WTC11 (cell line): Measurements from ENCODE around the gene CLN3. TPM values are rescaled to one million over a fixed set of nuclear protein-coding genes. Genes with fewer than 3 reads are reported as not detected.

ENCODE experiments used
- ATAC-seq: fragments of 200-7000 bp; cut with Tn5 transposase; 2 replicates; pipeline ENCODE4 v1.10.0; 2021; ENCODE audit warnings: mild to moderate bottlenecking, moderate library complexity
- CTCF ChIA-PET: fragments of 300-600 bp; sonication (Branson Sonifier 250); formaldehyde crosslinking; loops from one replicate; lab custom pipeline; 2021; ENCODE audit warnings: antibody characterized with exemption; lab: Charles Lee
- POLR2A ChIA-PET: fragments of 350-600 bp; sonication (Branson Sonifier 250); formaldehyde crosslinking; loops from one replicate; lab custom pipeline; 2021; ENCODE audit warnings: antibody characterized with exemption; lab: Charles Lee
- DNase-seq: peaks from one replicate; pipeline ENCODE4 v3.0.0; 2021; ENCODE audit warnings: low spot score
- H3K27ac Mint-ChIP-seq: 2 replicates; pipeline ENCODE4 v1.8.0; 2021; ENCODE audit warnings: mixed read lengths
- H3K27me3 Mint-ChIP-seq: 2 replicates; pipeline ENCODE4 v1.8.0; 2021; ENCODE audit warnings: low read depth, mild to moderate bottlenecking, moderate library complexity, mixed read lengths
- H3K36me3 Mint-ChIP-seq: 2 replicates; pipeline ENCODE4 v1.8.0; 2021; ENCODE audit warnings: mixed read lengths
- H3K4me1 Mint-ChIP-seq: 2 replicates; pipeline ENCODE4 v1.8.0; 2022; ENCODE audit warnings: mixed read lengths
- H3K4me3 Mint-ChIP-seq: 2 replicates; pipeline ENCODE4 v1.8.0; 2021; ENCODE audit warnings: mild to moderate bottlenecking, moderate library complexity, mixed read lengths
- H3K9me3 Mint-ChIP-seq: 2 replicates; pipeline ENCODE4 v1.8.0; 2021; ENCODE audit warnings: mixed read lengths
- AFF4 ChIP-seq: sonication (generic); formaldehyde crosslinking; IDR thresholded peaks from 2 replicates; pipeline ENCODE4 v1.8.1; 2023; ENCODE audit warnings: mild to moderate bottlenecking, missing genetic modification reagents, borderline replicate concordance
- ELF4 ChIP-seq: sonication (generic); formaldehyde crosslinking; IDR thresholded peaks from 2 replicates; pipeline ENCODE4 v1.8.1; 2022; ENCODE audit warnings: low read depth, mild to moderate bottlenecking, moderate library complexity, missing genetic modification reagents
- FOXJ3 ChIP-seq: sonication (generic); formaldehyde crosslinking; IDR thresholded peaks from 2 replicates; pipeline ENCODE4 v1.9.0; 2021; ENCODE audit warnings: missing genetic modification reagents, mild to moderate bottlenecking, borderline replicate concordance
- FOXK1 ChIP-seq: sonication (generic); formaldehyde crosslinking; IDR thresholded peaks from 2 replicates; pipeline ENCODE4 v1.8.0; 2022; ENCODE audit warnings: mild to moderate bottlenecking, moderate library complexity, missing genetic modification reagents
- FOXP1 ChIP-seq: sonication (generic); formaldehyde crosslinking; IDR thresholded peaks from 2 replicates; pipeline ENCODE4 v1.8.0; 2022; ENCODE audit warnings: missing genetic modification reagents, mild to moderate bottlenecking, moderate library complexity, borderline replicate concordance
- MLX ChIP-seq: sonication (generic); formaldehyde crosslinking; IDR thresholded peaks from 2 replicates; pipeline ENCODE4 v1.8.1; 2023; ENCODE audit warnings: mild to moderate bottlenecking, missing genetic modification reagents, moderate library complexity
- NR3C1 ChIP-seq: sonication (generic); formaldehyde crosslinking; conservative IDR thresholded peaks from 2 replicates; pipeline ENCODE4 v1.8.1; 2023; ENCODE audit warnings: low read depth, mild to moderate bottlenecking, missing genetic modification reagents
- ZMAT4 ChIP-seq: fragments of 250-450 bp; sonication (Bioruptor Pico); IDR thresholded peaks from 2 replicates; pipeline ENCODE4 v1.9.0; 2021; ENCODE audit warnings: mild to moderate bottlenecking
- ZNF219 ChIP-seq: sonication (generic); formaldehyde crosslinking; IDR thresholded peaks from 2 replicates; pipeline ENCODE4 v1.8.0; 2023; ENCODE audit warnings: missing genetic modification reagents, mild to moderate bottlenecking, borderline replicate concordance
- ZNF263 ChIP-seq: sonication (generic); formaldehyde crosslinking; IDR thresholded peaks from 2 replicates; pipeline ENCODE4 v1.8.1; 2022; ENCODE audit warnings: low read depth, mild to moderate bottlenecking, moderate library complexity, missing genetic modification reagents
- ZNF396 ChIP-seq: fragments of 250-450 bp; sonication (Bioruptor Pico); IDR thresholded peaks from 2 replicates; pipeline ENCODE4 v1.8.0; 2021; ENCODE audit warnings: mild to moderate bottlenecking, moderate library complexity, borderline replicate concordance
- total RNA-seq: library from RNA; stranded (reverse); gene quantifications from 3 replicates; pipeline ENCODE4 v1.2.3, GENCODE V29; 2021
- TF ChIP-seq, protein P1 (sequence below): sonication (generic); formaldehyde crosslinking; IDR thresholded peaks from 2 replicates; pipeline ENCODE4 v1.8.1; 2022; ENCODE audit warnings: low read depth, mild to moderate bottlenecking, moderate library complexity, missing genetic modification reagents, borderline replicate concordance
- TF ChIP-seq, protein P2 (sequence below): sonication (generic); formaldehyde crosslinking; IDR thresholded peaks from 2 replicates; pipeline ENCODE4 v1.8.0; 2022; ENCODE audit warnings: mild to moderate bottlenecking, missing genetic modification reagents
- TF ChIP-seq, protein P3 (sequence below): sonication (generic); formaldehyde crosslinking; conservative IDR thresholded peaks from 2 replicates; pipeline ENCODE4 v1.8.1; 2023; ENCODE audit warnings: mild to moderate bottlenecking, low read depth, missing genetic modification reagents, moderate library complexity
- TF ChIP-seq, protein P4 (sequence below): sonication (generic); formaldehyde crosslinking; IDR thresholded peaks from 2 replicates; pipeline ENCODE4 v1.8.1; 2023; ENCODE audit warnings: mild to moderate bottlenecking, missing genetic modification reagents

The CLN3 gene
- total RNA-seq, 1 experiment from 2014 or later, result 23.9 TPM

- TF ChIP-seq, protein P1, sequence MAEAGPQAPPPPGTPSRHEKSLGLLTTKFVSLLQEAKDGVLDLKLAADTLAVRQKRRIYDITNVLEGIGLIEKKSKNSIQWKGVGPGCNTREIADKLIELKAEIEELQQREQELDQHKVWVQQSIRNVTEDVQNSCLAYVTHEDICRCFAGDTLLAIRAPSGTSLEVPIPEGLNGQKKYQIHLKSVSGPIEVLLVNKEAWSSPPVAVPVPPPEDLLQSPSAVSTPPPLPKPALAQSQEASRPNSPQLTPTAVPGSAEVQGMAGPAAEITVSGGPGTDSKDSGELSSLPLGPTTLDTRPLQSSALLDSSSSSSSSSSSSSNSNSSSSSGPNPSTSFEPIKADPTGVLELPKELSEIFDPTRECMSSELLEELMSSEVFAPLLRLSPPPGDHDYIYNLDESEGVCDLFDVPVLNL (CRISPR knock-in tag), result no peak
- TF ChIP-seq, all 79 proteins: peak for 0
Measured at GRCh38 chr16:28532940-28533647, 41.2 kb upstream of the CLN3 start (continued).

- TF ChIP-seq AFF4 (no peak), ZMAT4 (no peak), ZNF396 (no peak), MLX (CRISPR knock-in tag) (no peak), NR3C1 (no peak), FOXJ3 (CRISPR knock-in tag) (no peak), FOXK1 (no peak), FOXP1 (no peak), ZNF219 (CRISPR knock-in tag) (no peak), ELF4 (CRISPR knock-in tag) (no peak), ZNF263 (CRISPR knock-in tag) (no peak)
- TF ChIP-seq, protein P2, sequence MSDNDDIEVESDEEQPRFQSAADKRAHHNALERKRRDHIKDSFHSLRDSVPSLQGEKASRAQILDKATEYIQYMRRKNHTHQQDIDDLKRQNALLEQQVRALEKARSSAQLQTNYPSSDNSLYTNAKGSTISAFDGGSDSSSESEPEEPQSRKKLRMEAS, result no peak
- TF ChIP-seq, protein P3, sequence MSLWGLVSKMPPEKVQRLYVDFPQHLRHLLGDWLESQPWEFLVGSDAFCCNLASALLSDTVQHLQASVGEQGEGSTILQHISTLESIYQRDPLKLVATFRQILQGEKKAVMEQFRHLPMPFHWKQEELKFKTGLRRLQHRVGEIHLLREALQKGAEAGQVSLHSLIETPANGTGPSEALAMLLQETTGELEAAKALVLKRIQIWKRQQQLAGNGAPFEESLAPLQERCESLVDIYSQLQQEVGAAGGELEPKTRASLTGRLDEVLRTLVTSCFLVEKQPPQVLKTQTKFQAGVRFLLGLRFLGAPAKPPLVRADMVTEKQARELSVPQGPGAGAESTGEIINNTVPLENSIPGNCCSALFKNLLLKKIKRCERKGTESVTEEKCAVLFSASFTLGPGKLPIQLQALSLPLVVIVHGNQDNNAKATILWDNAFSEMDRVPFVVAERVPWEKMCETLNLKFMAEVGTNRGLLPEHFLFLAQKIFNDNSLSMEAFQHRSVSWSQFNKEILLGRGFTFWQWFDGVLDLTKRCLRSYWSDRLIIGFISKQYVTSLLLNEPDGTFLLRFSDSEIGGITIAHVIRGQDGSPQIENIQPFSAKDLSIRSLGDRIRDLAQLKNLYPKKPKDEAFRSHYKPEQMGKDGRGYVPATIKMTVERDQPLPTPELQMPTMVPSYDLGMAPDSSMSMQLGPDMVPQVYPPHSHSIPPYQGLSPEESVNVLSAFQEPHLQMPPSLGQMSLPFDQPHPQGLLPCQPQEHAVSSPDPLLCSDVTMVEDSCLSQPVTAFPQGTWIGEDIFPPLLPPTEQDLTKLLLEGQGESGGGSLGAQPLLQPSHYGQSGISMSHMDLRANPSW (CRISPR knock-in tag), result no peak
- TF ChIP-seq, protein P4, sequence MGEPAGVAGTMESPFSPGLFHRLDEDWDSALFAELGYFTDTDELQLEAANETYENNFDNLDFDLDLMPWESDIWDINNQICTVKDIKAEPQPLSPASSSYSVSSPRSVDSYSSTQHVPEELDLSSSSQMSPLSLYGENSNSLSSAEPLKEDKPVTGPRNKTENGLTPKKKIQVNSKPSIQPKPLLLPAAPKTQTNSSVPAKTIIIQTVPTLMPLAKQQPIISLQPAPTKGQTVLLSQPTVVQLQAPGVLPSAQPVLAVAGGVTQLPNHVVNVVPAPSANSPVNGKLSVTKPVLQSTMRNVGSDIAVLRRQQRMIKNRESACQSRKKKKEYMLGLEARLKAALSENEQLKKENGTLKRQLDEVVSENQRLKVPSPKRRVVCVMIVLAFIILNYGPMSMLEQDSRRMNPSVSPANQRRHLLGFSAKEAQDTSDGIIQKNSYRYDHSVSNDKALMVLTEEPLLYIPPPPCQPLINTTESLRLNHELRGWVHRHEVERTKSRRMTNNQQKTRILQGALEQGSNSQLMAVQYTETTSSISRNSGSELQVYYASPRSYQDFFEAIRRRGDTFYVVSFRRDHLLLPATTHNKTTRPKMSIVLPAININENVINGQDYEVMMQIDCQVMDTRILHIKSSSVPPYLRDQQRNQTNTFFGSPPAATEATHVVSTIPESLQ, result no peak
- DNase-seq (peak; percentile 69), ATAC-seq (peak; percentile 100)
- peaks cover 9% of the 10 kb centered on the region for H3K4me1 Mint-ChIP-seq
- POLR2A ChIA-PET, result no interaction called here
- H3K27me3 Mint-ChIP-seq, result no peaks in the 10 kb centered on the region; the same call in 1 of the 2 replicates
- no peaks in the 10 kb centered on the region for H3K9me3 Mint-ChIP-seq
- no peaks in the 10 kb centered on the region for H3K36me3 Mint-ChIP-seq
- H3K27ac Mint-ChIP-seq, result peak overlapping the region; percentile 38
- no peak overlapping the region for H3K4me3 Mint-ChIP-seq
- CTCF ChIA-PET, result interaction anchor here (0.9 kb wide), 1 partner anchor 210 kb away, joined by 3 read pairs; no protein-coding TSS in a partner anchor
Measured at GRCh38 chr16:28531777-28532744, 40.2 kb upstream of the CLN3 start.
